GM18861 (cell line): ENCODE results near the gene BIRC7.

Experiments used
- ATAC-seq: cut with Tn5 transposase; IDR thresholded peaks from one replicate; pipeline ENCODE4 v1.9.1; 2021; ENCODE audit not compliant: unreplicated experiment

The BIRC7 gene

GRCh38 chr20:63262836-63263235, 27.1 kb downstream of the BIRC7 start:
- no peak for ATAC-seq

- ATAC-seq, result no peak
Observed at GRCh38 chr20:63264000-63264399, 28.3 kb downstream of the BIRC7 start.

DNA sequence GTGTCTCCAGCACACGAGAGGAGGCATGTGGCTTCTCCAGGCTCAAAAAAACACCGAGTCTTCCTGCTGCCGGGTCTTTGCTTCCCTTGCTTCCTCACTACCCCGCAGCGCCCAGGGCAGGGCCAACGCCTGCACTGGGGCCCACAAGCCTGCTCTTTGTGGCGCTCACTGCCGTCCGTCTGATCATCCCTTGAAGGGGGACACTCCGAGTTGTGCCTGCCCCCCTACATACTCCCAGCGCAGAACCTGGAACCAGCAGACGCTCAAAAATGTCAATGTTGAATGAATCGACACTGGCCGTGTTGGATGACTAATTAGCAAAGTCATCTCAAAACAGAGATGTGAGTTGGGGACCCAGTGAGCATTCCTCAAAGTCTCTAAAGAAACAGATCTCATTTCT, 28.8 kb downstream of the BIRC7 start:
- no peak for ATAC-seq

- no peak for ATAC-seq
Observed at GRCh38 chr20:63265891-63266515, 30.3 kb downstream of the BIRC7 start.

DNA sequence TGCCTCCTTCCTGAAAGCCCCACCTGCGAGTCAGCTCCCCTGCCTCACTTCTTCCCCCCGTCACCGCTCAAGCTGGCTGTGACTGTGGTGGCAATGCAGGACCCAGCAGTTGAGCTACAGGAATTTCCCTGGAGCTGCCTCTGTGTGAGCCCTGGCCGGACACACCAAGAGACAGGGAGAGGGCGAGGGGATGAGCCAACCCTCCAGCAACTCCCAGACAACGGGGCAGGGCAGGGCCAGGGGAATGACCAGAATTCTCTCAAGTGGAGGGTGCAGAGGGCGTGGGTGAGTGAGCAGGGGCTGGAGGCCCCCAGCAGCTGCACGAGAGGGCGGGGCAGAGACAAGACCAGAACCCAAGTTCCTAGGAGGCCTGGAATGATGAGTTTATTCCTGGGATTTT, 32.0 kb downstream of the BIRC7 start:
- ATAC-seq, result no peak

DNA sequence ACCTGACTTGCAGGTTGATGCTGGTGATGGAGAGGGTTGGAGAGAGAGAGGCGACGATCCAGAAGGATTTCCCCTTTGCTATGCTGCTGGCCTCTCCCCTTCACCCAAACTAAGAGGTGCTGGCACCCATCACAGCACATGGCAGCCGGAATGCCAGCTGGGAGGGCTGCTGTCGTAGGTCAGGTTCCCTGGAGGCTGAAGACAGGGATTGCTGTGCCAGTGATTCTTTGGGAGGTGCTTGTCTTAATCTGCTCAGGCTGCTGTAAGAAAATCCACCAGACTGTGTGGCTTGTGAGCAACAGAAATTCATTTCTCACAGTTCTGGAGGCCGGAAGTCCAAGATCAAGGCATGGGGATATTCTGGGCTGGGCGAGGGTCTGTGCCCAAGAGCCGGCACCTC, 32.6 kb downstream of the BIRC7 start:
- ATAC-seq, result no peak

GRCh38 chr20:63268671-63269439, 33.1 kb downstream of the BIRC7 start:
- ATAC-seq, result no peak

- ATAC-seq, result no peak
Observed at GRCh38 chr20:63269724-63270123, 34.0 kb downstream of the BIRC7 start.

DNA sequence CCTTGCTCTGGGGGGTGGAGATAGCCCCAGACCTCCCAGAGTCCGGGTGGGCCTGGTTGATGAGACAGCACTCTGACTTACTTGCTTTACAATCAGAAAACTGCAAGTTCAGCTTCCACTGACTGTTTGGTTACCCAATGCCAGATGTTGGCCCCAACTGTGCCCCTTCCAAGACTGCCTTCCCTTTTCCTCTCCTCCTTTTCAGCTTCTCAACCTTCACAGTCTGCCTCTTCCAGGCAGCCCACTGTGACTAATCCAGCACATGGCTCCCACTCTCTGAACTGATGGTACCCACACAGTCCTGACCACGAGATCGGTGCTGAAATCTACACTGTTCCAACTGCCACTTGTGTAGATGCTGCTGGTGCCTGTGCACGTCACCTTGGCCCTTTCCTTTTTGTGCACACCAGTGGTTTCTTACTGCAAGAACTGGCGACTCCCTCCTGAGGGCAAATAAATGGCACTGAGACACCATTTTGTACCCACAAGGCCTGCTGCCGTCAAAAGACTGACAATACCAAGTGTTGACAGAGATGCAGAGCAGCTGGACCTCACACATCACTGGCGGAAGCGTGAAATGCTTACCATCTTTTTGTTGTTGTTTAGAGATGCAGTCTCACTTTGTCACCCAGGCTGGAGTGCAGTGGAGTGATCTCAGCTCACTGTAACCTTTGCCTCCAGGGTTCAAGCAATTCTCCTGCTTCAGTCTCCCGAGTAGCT, 35.1 kb downstream of the BIRC7 start:
- ATAC-seq, result no peak

- ATAC-seq, result peak; percentile 78
Observed at GRCh38 chr20:63272105-63273058, 36.7 kb downstream of the BIRC7 start, which contains the start of gene ARFGAP1. TSS of gene ARFGAP1 (plus strand) at chr20:63272813. CDS start at chr20:63275581, 2,768 bp downstream.

- ATAC-seq, result no peak
Observed at GRCh38 chr20:63273059-63273579, 37.4 kb downstream of the BIRC7 start.

GRCh38 chr20:63273635-63274380, 38.1 kb downstream of the BIRC7 start:
- ATAC-seq, result no peak

DNA sequence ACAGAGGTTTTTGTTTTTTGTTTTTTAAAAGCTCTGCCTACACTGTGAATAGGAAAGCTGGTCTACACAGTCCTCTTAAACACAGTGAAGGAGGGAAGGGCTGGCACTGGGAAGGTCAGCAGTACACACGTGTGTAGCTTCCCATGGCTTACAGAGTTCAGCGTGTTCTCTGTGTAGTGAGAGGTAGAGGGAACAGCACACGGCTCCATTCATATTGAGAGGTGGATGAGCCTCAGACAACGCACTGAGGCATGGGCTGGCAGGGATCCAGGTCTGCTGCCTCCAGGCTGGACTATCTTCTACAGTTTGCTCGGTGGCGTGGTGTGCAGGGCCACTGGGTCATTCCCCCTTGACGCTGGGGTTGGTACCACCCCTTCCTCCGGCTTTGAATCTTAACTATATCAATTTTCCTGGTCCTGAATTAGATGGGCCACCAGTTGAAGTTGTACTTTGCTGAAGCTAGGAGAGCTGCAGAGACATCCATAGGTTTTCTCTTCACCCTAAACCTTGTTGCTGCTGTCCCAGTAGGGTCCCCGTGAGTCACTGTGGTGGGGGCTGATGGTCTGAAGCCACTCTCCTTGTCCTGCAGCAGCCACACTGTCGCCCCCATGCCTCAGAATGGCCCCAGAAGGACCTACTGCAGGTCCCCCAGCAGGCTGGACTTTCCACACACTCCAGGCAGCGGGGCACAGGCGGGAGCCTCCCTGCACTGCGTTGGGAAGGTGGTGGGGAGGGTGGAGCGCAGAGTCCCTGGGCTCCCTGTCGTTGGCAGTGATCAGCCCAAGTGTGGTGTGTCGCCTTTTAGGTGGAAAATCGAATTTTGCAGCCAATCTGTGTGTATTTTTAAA, 38.9 kb downstream of the BIRC7 start:
- no peak for ATAC-seq

DNA sequence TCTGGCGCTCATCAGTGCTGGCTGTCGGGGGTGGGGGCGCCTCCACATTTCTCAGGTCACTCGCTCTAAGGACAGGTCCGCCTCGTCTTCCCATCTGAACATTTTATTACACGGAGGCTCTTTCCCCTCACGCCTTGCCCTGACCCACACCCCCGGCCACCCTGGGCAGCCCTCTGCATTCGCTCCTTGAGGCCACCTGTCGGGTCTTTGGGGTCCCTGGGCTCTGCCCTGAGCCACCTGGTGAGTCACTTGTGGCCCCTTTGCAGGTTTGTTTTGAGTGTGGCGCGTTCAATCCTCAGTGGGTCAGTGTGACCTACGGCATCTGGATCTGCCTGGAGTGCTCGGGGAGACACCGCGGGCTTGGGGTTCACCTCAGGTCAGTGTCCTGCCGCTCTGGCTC, 40.1 kb downstream of the BIRC7 start:
- ATAC-seq, result no peak

- no peak for ATAC-seq
Observed at GRCh38 chr20:63276956-63277355, 41.3 kb downstream of the BIRC7 start.

- ATAC-seq, result no peak
Observed at GRCh38 chr20:63277466-63278272, 42.0 kb downstream of the BIRC7 start.

DNA sequence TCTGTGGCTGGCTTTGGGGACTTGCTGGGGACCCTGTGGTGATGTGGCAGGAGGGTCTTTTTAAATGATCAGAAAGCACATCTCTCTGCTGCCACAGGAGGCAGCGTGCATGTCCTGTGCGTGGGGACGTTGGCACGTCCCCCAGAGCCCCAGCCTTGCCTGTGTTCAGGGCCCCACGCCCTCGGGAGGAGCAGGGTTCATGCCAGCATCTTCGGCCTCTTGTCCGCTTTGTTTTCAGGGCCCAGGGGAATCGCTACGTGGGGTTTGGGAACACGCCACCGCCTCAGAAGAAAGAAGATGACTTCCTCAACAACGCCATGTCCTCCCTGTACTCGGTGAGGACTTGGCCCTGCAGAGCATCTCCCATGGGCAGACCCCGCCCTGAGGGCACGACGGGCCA, 43.0 kb downstream of the BIRC7 start:
- no peak for ATAC-seq

- ATAC-seq, result no peak
Observed at GRCh38 chr20:63279931-63280330, 44.2 kb downstream of the BIRC7 start.
